ENCODE results near the gene EXOC6B.

- TF ChIP-seq YY1 (IDR thresholded peaks at IDR 0.05; ENCODE audit: insufficient read depth, insufficient read length) (no peak), SUZ12 (IDR thresholded peaks at IDR 0.05; ENCODE audit: extremely low read depth, insufficient read depth, insufficient read length) (no peak), ZNF274 (IDR thresholded peaks at IDR 0.05; ENCODE audit: low read depth, low read length) (no peak)
Measured at GRCh38 chr2:72781480-72781879, 44.4 kb downstream of the EXOC6B start.

All from NT2/D1 (cell line).